ENCODE results near the gene BICRAL.
"Not testable (repeated sequence)": the region's sequence is repeated elsewhere in the genome, so short reads cannot be mapped to it uniquely, and the experiment has no call there.

GRCh38 chr6:42806359-42806758, 24.5 kb downstream of the BICRAL start:
- TF ChIP-seq CTCF (IDR thresholded peaks at IDR 0.05); POLR2A (IDR thresholded peaks at IDR 0.05); POLR2AphosphoS5 (IDR thresholded peaks at IDR 0.05; ENCODE audit: insufficient read depth in 1 of 2, low read depth in 1 of 2): not testable (repeated sequence)

All from vagina (tissue), 2 donors.